Sciatic nerve (tissue), 2 donors: ENCODE data around the gene MRNIP. TPM values are rescaled to one million over a fixed set of nuclear protein-coding genes. Genes with fewer than 3 reads are reported as not detected.

Experiments
- ATAC-seq: fragments of 200-7000 bp; cut with Tn5 transposase; one replicate; pipeline ENCODE4 v1.9.1; 2020; ENCODE audit warnings: mild to moderate bottlenecking, moderate library complexity
- DNase-seq: peaks from one replicate; pipeline ENCODE4 v3.0.0-alpha.2; 2020; ENCODE audit warnings: low spot score
- intact Hi-C: fragments of 100-400 bp; cut with DNase I; formaldehyde crosslinking; loops from one replicate; pipeline ENCODE4 v1.14.2; 2022
- total RNA-seq: library from RNA; stranded (reverse); fragmentation: NEBNext Ultra II Directional; extraction: Animal tissue kit (Norgen Biotek cat#: 25700); gene quantifications from one replicate; pipeline ENCODE4 v1.2.1, GENCODE V29; 2021
- donor health status: DM: no; HTN: no; CAD: no.
- donor health status: DM: no; HTN: no; CAD: no.

Gene MRNIP
- total RNA-seq, 1 donor from 2014 or later: 54.4 TPM

DNA sequence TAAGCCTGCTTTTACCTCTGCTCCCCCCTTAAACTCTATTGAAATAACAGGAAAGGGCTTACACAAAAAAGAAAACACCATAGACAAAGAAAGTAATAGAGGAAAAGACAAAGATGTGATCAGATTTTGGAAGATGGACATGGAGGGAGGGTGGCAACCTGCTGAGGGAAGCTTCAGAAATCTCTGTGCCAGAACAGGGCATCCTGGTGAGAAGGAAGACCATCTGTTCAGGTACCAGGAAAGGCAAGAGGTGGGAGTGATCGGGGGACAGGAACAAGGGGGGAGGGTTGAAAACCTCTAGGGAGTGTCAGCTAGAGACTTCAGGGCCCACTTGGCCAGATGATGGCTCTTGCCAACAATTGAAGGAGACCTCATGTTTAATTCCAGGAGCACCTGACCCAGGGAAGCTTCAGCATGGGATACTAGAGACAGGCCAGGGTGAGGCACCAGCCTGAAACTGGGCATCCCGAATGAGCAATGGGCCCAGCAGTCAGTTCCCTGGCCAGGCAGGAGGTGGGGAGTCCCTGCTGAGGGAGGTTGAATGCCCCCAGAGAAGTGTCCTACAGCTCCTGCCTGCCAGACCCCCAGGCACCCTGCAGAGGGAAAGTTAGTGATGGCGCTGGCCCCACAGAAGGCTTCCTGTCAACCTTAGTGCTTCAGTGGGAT is 29.7 kb downstream of the MRNIP start:
- intact Hi-C loops: no loop called here
- ATAC-seq (no peak), DNase-seq (no peak)

DNA sequence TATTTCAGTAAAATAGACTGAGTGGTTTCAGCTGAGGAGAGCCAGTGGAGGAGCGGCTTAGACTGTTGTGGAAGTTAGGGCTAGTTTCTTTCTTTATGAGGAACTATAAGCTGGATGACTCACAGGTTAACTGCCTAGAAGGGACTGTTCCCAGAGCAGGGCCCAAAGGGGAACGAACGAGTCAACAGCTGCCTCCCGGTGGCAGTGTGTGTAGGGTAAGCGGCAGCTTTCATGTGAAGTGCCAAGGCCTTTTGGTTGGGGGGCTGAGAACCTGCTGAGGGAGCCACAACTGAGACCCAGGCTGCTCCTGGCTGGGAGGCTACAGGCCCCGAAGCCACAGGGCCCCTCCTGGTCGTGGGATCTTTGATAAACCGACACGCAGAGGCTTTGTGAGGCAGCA is 30.9 kb downstream of the MRNIP start:
- intact Hi-C loops: no loop called here
- DNase-seq (no peak), ATAC-seq (peak; percentile 6)

DNA sequence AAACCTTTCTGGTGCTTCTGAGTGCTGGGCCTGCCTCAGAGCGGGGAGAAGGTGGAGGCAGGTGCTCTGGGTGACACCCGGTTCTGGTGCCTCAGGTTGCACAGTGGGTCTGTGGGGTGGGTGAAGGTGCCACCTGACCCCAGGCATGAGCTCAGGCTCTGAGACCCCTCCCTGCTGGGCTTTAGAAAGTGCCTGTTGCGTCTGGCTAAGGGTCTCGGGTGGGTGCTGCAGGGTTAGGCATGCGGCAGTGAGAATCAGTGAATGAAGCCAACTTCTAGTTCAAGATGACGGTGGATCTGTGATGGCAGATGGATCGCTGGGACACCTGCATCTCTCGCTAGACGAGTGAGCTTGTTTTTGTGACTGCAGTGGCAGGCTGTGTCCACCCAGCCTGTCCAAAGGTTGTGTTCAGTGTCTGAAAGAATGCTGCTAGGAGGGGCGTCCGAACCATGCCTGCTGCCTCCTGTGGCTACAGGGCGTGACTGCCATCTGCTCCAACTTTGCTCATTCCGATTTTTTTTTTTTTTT is 32.9 kb downstream of the MRNIP start:
- intact Hi-C loops: no loop called here
- DNase-seq: no peak
- no peak for ATAC-seq

DNA sequence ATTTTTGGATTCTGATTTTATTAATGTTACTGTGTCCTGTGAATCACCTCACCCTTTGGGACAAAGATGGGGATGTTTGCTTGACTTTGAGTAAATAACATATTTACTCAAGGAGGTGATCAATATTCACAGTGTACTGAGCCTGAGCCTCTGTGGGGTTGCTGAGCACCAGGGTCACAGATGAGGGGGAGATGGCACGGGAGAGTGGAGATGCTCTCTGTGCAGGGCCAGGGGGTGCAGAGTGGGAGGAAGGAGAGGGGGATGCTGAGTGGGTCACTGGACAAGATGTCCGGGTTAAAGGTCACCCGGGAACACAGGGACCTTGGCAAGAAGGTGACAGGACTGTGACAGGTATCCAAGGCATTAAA is 33.9 kb downstream of the MRNIP start:
- intact Hi-C loops: no loop called here
- no peak for ATAC-seq
- DNase-seq: no peak

DNA sequence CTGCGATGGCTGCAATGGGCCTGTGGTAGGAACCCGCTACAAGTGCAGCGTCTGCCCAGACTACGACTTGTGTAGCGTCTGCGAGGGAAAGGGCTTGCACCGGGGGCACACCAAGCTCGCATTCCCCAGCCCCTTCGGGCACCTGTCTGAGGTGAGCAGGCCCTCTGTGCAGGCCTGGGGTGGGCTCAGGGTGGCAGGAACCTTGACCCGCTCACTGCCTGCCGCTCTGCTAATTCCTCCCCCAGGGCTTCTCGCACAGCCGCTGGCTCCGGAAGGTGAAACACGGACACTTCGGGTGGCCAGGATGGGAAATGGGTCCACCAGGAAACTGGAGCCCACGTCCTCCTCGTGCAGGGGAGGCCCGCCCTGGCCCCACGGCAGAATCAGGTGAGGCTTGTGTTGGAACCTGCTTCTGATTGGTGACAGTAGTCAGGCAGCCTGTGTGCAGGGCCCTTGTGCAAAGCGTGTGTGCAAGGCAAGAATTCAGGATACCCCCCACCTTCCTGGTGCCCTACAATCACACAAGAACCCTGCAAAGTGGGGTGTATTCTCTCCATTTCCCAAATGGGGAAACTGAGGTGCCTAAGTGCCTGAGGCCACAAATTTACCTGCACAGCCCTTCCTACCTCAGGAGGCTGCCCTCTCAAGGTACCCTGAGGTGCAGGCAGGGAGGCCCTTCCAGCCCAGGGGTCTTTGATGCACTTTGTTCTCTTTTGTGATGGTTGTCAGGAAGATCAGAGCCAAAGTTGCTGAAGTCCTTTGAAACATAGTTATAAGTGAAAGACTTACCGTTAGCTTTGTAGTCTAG is 34.5 kb downstream of the MRNIP start:
- DNase-seq (no peak), ATAC-seq (no peak)
- intact Hi-C loops: no loop called here

DNA sequence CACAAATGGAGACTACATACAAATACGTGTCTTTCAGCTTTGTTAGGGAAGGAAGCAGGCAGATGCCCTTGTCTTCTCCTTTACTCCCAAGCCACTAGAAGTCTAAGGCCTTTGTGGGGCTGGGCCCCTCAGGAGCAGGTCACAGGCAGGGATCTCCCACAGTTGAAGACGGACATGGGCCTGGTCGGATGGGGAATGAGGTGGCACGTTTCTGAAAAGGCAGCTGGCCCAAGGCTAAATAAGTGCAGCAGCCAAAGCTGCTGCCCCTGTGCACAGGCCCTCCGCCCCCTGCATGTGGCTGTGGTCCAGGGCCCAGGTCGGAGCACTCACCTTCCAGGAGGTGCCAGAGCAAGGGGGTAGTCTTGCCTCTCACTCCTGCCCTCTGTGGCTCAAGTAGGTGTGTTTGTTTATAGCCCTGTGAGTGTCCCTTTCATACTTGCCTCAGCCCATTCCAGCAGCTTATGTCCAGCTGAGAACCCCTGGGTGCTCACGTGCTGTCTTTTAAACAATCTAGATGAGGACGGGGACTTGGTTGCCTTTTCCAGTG is 36.1 kb downstream of the MRNIP start:
- DNase-seq (no peak), ATAC-seq (no peak)
- intact Hi-C loops: no loop called here

DNA sequence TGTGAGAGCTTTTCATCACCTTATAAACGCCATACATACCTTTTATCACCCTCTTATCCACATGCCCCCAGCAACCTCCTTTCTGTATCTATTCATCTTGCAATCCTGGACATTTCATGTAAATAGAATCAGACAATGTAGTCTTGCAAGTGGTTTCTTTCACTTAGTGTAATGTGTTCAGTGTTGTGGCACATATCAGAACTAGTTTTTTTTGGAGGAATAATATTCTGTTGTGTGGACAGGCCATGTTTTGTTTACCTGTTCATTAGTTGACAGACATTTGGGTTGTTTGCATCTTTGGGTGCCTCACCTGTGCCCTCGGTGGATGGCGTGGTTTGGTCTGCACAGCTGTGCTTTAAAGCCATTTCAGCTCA is 36.6 kb downstream of the MRNIP start:
- DNase-seq (no peak), ATAC-seq (no peak)
- intact Hi-C loops: no loop called here

DNA sequence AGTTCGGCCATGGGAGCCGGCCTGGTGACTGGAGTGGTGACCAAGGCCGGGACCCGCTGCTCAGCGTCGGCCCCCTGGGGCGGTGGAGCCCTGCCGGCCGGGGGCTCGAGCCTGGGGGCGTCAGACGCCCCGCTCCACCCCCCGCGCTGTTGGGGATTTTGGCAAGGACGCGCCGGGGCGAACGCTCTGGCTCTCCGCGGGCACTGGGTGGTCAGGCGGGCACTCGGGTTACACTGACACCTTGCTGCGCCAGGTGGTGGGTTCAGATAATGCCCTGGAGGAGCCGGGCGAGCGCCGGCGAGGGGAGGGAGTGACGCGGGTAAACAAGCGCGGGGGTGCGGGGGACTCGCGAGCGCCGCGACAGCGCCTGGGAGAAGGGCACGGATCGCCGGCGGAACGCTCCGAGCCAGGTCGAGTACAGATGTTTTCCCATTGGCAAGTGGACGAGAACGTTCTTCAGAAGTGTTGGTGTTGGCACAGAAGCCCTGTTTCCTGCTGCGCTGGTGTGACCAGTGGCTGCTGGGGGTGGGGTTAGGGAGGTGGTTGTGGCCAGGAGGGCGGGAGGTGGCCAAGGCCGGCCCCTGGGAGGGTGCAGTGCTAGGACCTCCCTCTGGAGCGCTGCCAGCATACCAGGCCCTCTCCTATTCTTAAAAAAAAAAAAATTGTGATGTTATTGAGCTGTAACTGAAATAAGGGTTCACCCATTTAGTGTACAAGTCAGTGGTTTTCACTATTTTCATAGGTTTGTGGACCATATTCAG is 37.1 kb downstream of the MRNIP start:
- peak; percentile 81 for ATAC-seq
- intact Hi-C loops: no loop called here

DNA sequence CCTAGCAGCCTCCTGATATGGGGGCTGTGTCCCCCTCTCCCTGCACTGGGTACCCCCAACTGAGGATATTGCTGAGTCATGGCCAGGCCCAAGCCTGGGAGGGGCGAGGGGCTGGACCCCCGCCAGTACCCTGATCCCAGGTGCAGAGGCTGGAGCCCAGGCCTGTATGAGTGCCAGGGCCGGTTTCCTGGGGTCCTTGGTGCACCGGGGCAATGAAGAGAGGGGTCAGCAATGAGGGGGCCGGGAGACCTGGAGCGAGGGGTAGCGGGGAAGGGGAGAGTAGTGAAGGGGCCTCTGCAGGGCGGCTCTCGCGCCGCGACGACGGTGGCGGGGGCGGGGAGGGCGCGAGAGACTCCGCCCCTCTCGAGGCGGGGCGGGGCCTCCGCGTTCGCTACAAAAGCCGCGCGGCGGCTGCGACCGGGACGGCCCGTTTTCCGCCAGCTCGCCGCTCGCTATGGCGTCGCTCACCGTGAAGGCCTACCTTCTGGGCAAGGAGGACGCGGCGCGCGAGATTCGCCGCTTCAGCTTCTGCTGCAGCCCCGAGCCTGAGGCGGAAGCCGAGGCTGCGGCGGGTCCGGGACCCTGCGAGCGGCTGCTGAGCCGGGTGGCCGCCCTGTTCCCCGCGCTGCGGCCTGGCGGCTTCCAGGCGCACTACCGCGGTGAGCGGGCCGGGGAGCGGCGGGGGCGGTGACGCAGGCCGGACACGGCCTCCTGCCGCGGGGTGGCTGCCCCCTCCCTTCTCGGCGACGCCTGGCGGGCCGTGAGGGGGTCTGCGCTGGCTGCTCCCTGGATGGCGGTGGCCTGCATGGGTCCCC is 37.9 kb downstream of the MRNIP start, which contains the start of gene SQSTM1:
Gene SQSTM1, plus strand, starts transcription at position 423 of the 815 bp plus-strand sequence. Its CDS starts 32 bp downstream, at position 455.
- intact Hi-C loops: no loop called here
- ATAC-seq (peak; percentile 75), DNase-seq (peak; percentile 92)

More for the DNA sequence above, 37.1 kb downstream of the MRNIP start:
- peak; percentile 98 for DNase-seq

DNA sequence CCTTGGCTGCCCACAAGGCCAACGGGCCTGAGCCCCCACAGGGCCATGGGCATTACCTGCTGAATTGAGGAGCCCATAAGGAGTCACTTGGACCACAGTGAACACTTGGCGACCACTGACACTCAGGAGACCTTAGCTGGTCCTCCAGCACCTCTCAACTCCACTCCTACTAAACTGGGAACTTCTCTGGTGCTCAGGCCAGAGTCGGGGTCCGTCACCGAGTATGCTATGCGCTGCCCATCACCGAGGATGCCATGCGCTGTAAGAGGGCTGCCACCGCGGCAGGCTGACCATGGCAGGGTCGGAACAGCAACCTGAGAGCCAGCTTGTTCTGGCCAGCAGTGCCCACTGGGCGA is 38.5 kb downstream of the MRNIP start:
- DNase-seq (no peak), ATAC-seq (no peak)
- intact Hi-C loops: no loop called here

DNA sequence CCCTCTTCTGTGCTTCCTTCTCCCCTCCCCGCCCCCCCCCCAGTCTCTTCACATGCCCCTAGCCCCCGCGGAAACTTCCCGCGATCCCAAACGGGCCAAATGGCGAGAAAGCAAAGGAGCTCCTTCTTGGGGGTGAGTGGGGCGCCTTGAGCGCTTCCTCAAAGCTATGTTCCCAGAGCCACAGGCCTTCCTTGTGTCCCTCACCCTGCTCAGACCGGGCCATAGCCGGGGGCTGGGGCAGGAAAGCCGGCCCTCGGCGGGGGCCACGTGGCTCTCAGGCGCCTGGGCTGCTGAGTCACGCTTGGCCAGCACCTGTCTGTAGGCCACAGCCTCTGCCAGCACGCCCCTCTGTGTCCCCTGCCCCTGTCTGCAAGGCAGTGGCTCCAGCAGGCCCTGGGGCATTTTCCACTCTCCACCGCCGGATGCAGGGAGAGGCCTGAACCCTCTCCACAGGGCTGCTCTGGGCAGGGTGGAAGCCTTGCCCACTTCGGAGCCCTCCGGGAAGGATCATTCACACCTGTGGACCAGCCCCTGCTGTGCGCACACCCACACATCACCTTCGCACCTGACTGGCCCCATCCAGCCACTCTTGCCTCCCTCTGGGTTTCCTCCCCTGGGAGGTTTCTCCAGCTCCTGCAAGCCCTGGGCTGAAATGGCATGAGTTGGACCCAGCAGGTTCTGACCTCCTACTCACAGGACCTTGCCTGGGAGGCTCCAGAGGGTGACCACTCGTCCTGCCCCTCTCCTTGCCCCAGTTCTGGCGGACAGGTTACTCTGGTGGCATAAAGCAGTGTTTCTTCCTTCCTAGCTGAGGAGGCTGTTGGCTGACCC is 39.1 kb downstream of the MRNIP start:
- DNase-seq (peak; percentile 85), ATAC-seq (peak; percentile 63)
- intact Hi-C loops: no loop called here

DNA sequence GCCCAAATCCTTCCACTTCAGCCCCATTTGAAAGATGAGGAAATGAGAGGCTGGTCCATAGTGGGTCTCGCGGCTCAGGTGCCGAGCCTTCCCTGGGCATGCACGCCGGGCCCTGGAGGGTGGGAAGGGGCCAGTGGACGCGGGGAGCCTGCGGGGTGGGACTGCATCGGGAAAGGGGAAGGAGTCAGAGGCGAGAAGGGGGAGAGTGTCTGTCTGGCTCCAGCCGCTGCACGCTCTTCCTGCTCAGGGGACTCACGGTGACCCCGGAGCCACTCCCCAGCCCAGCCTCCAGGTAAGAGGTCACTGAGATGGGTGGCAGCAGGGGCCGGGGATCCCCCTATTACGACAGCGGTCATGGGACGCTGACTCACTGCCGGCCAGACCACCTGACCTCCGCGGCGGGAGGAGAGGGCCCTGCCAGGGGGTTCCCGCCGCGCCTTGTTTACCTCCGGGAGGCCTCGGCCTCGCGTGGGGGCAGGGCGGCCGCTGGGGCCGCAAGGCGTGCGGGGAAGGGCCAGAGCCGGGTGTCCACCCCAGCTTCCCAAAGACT is 39.8 kb downstream of the MRNIP start:
- DNase-seq (peak; percentile 98), ATAC-seq (peak; percentile 88)
- intact Hi-C loops: no loop called here

DNA sequence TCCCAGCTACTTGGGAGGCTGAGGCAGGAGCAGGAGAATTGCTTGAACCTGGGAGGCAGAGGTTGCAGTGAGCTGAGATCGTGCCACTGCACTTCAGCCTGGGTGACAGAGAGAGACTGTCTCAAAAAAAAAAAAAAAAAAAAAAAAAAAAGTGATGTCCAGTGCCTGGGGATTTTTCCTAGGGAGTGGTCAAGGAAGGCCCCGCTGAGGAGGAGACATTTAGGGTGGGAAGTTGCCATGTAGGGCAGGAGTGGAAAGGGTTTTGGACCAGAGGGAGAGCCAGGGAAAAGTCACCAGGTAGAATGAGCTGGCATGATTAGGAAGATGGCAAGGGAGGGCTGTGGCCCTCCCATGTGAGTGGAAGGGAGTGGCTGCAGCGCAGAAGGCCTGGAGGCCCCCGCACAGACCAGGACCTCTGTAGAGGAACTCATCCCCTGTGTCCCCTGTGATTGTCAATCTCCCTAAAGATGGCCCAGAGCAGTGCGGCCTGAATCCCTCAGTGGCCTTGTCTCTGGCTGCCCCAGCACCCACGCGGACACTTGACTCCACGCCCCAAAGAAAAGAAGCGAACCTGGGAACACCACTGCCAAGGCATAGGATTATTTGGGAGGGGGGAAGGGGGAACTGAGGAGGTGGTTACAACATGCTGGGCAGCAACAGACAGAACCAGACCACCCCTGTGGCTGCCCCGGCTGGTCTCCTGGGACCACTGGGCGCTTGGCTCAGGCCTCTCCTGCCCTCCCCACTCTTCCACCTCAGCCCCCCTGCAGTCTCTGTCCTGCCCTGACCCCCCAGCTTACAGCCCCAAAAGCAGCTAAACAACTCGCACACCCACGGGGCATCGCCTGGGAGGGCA is 40.5 kb downstream of the MRNIP start:
- intact Hi-C loops: no loop called here
- peak; percentile 68 for DNase-seq
- no peak for ATAC-seq

DNA sequence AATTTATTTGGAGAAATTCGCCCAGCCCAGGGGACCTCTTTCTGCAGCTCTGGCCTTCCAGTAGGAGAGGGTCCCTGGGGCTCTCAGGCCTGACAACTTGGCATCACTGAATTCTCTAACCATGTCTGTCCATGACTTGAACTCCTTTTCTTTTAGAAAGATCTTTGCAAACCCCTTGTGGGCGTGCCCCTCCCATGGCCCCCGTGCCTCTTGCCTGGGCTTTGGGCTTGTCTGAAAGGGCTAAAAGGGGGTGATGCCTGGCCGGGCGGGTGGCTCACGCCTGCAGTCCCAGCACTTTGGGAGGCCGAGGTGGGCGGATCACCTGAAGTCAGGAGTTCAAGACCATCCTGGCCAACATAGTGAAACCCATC is 41.2 kb downstream of the MRNIP start:
- no peak for DNase-seq
- ATAC-seq: no peak
- intact Hi-C loops: no loop called here

DNA sequence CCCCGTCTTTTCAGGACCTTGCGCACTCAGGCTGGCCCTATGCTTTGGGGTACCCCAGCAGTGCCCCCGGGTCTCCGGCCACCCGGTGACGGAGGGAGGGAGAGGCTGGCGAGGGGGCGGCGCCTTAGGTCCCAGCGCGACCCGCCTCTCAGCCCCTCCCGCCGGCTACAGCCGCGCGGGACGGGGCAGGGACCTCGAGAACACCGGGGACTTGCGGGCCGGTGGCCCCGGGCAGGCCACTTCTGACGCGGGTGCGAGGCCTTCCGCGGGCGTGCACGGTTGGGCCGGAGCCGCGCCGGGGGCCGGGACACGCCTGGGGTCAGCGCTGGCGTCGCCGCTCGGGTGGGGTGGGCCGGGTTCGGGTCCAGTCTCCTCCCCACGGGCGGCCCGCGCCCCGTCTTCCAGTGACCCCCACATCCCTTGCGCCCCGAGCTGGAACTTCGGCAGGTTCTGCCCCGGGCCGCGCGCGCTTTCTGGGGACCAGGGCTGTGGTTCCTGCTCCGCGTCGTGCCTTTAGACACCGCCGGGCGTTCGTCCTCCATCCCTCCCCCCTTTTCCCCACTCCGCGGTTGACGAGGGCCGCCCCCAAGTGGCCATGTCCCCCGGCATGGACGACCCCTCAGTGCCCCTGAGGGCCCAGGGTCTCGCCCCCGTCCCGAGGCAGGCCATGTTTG is 41.7 kb downstream of the MRNIP start:
- intact Hi-C loops: no loop called here
- DNase-seq: no peak
- no peak for ATAC-seq

DNA sequence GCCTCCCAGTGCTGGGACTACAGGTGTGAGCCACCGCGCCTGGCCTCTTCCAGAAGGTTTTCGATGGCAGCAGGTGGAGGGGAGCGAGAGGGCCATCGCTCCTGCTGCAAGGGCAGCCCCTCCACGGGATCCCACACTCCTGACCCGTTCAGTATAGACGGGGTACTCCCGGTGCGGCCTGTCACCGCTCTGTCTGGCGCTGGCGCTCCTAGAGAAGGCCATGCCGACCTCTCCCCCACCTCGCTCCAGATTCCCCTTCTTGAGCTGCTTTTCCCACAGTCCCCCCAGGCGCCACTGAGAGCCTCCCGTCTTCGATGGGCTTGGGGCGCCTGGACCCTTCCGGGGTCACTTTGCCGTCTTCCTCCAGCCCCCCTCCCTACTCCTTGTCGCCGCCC is 42.2 kb downstream of the MRNIP start:
- DNase-seq (no peak), ATAC-seq (no peak)
- intact Hi-C loops: no loop called here
